Epithelial cell of esophagus (primary cell): ENCODE results near the gene CLASRP.
A peak's percentile ranks its signal among the peaks of the same experiment; 100 is the strongest.

Experiments
- DNase-seq: peaks from one replicate; pipeline ENCODE4 v3.0.0; 2010; ENCODE audit warnings: low read depth
- H3K4me3 ChIP-seq: 2 replicates; pipeline ENCODE4 v1.5.1; 2011; ENCODE audit warnings: mild to moderate bottlenecking, low read length, control low read depth
- CTCF ChIP-seq: IDR thresholded peaks from 2 replicates; pipeline ENCODE4 v1.5.1; 2011; ENCODE audit warnings: low read depth, mild to moderate bottlenecking, low read length, control low read depth, inconsistent platforms; ENCODE audit not compliant: insufficient read depth; ENCODE audit errors: missing control alignments

Gene CLASRP

GRCh38 chr19:45094707-45095106 lies 55.9 kb downstream of the CLASRP start:
- peak overlapping the region; percentile 8 for H3K4me3 ChIP-seq
- no peak for TF ChIP-seq CTCF
- DNase-seq: no peak

GRCh38 chr19:45095496-45096413 lies 56.9 kb downstream of the CLASRP start:
- no peak for TF ChIP-seq CTCF
- H3K4me3 ChIP-seq: no peak overlapping the region
- DNase-seq: no peak

- no peak for TF ChIP-seq CTCF
- H3K4me3 ChIP-seq: no peak overlapping the region
- no peak for DNase-seq
Observed at GRCh38 chr19:45096700-45097099, 57.9 kb downstream of the CLASRP start.

- no peak overlapping the region for H3K4me3 ChIP-seq
- DNase-seq: no peak
- no peak for TF ChIP-seq CTCF
Observed at GRCh38 chr19:45097450-45097775, 58.6 kb downstream of the CLASRP start.

- no peak for TF ChIP-seq CTCF
- peak; percentile 86 for DNase-seq
- no peak overlapping the region for H3K4me3 ChIP-seq
Observed at GRCh38 chr19:45097776-45098520, 59.1 kb downstream of the CLASRP start.

- DNase-seq: no peak
- no peak for TF ChIP-seq CTCF
- no peak overlapping the region for H3K4me3 ChIP-seq
Observed at GRCh38 chr19:45098521-45099466, 59.9 kb downstream of the CLASRP start.
